DND-41 (cell line): ENCODE results near the gene NR3C1.

ENCODE experiments used
- EZH2 ChIP-seq: IDR thresholded peaks from 3 replicates; pipeline ENCODE4 v1.6.1; 2012; ENCODE audit warnings: borderline replicate concordance, low read depth, mild to moderate bottlenecking, moderate library complexity, low read length, inconsistent platforms; ENCODE audit not compliant: severe bottlenecking
- TF ChIP-seq, protein P1 (sequence below): IDR thresholded peaks from 2 replicates; pipeline ENCODE4 v1.5.1; 2012; ENCODE audit warnings: borderline replicate concordance, low read length, moderate library complexity, mild to moderate bottlenecking; ENCODE audit not compliant: poor library complexity, severe bottlenecking; ENCODE audit errors: extremely low read depth

DNA sequence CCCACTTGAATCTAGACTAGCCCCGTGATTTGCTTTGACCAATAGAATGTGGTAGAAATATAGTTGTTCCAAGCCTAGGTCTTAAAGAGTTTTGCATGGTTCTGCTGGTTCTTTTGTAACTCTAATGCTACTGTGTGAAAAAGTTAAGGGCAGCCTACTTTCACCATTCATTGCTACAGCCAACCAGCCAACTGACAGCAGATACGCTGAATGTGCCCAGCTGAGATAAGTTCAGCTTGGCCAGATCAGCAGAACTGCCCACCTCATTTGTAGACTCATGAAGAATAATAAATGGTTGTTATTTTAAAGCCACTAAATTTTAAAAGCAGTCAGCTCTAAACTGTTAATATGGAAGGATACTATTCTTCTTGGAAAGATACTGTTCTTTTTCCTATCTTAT, 23.9 kb downstream of the NR3C1 start:
- TF ChIP-seq, protein P1, sequence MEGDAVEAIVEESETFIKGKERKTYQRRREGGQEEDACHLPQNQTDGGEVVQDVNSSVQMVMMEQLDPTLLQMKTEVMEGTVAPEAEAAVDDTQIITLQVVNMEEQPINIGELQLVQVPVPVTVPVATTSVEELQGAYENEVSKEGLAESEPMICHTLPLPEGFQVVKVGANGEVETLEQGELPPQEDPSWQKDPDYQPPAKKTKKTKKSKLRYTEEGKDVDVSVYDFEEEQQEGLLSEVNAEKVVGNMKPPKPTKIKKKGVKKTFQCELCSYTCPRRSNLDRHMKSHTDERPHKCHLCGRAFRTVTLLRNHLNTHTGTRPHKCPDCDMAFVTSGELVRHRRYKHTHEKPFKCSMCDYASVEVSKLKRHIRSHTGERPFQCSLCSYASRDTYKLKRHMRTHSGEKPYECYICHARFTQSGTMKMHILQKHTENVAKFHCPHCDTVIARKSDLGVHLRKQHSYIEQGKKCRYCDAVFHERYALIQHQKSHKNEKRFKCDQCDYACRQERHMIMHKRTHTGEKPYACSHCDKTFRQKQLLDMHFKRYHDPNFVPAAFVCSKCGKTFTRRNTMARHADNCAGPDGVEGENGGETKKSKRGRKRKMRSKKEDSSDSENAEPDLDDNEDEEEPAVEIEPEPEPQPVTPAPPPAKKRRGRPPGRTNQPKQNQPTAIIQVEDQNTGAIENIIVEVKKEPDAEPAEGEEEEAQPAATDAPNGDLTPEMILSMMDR, result no peak
- TF ChIP-seq EZH2, result no peak
